Kidney epithelial cell (primary cell): ENCODE results near the gene RPTOR. TPM values are rescaled to one million over a fixed set of nuclear protein-coding genes. Genes with fewer than 3 reads are reported as not detected.

Source experiments
- DNase-seq: peaks from one replicate; pipeline ENCODE4 v3.0.0-alpha.2; 2010; ENCODE audit warnings: low read depth
- H3K27me3 ChIP-seq: 2 replicates; pipeline ENCODE4 v1.6.0; 2011; ENCODE audit warnings: low read length; ENCODE audit not compliant: control insufficient read depth, insufficient read depth
- H3K36me3 ChIP-seq: 2 replicates; pipeline ENCODE4 v1.5.1; 2011; ENCODE audit warnings: low read length; ENCODE audit not compliant: control insufficient read depth, insufficient read depth
- H3K4me3 ChIP-seq: 2 replicates; pipeline ENCODE4 v1.5.1; 2011; ENCODE audit warnings: low read depth, mild to moderate bottlenecking, control low read depth, low read length
- CTCF ChIP-seq: IDR thresholded peaks from 2 replicates; pipeline ENCODE4 v1.5.1; 2011; ENCODE audit warnings: mild to moderate bottlenecking, moderate library complexity, low read length, control low read depth, inconsistent platforms; ENCODE audit not compliant: insufficient read depth, poor library complexity, severe bottlenecking
- total RNA-seq: library from RNA; depleted of rRNA; stranded (reverse); fragments of >200 nt; gene quantifications from 2 replicates; pipeline ENCODE4 v1.2.3, GENCODE V29; 2015

The RPTOR gene
- total RNA-seq, 1 donor from 2014 or later, result 22.7 TPM

DNA sequence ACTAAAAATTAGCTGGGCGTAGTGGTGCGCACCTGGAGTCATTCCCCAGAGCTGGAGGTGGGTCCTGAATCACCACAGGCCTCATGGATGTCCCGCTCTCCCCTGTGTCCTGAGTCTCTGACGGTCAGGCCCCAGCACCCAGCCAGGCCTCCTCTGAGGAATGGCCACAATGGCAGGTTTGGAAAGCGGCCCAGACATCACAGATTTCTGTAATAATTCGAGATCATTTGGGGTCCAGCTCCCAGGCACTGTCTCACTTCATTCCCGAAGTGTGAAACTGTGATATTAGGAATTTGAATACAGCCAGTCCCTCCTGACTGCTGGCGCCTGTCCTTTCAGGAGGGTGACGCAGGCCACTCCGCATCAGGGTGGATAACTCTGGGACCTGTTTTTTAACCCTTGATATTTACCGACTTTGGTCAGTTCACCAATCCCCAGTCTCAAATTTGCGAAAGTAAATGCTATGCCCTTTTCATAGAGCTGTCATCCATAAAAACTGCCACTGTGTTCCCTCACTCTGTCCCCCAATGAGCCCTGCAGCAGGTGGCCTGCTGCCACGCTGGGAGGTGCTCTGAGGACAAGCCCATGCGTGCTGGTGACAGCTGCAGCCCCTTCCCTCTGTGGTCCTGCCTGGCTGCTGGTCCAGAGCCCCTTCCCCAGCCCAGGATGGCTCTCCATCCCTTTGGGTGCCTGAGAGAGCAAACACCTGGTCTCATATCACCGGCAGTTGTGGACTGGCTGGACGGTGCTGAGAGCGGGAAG lies 28.3 kb upstream of the RPTOR start:
- DNase-seq, result no peak
- no peak overlapping the region for H3K4me3 ChIP-seq
- peaks cover 15% of the 10 kb centered on the region for H3K27me3 ChIP-seq
- no peaks in the 10 kb centered on the region for H3K36me3 ChIP-seq
- TF ChIP-seq CTCF, result no peak

DNA sequence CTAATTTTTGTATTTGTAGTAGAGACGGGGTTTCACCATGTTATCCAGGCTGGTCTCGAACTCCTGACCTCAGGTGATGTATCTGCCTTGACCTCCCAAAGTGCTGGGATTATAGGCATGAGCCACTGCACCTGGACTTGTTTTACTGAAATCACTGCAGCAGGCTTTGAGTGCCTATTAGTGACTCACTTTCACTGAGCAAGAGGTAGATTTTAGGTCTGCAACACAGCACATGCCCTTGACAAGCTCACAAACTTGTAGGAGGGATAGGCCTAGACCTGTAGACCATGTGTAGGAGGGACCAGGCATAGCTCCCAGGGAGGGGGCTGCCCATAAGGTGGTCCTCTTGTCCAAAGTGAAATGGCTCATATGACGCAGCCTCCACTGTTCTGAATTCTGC lies 27.0 kb upstream of the RPTOR start:
- Histone ChIP-seq H3K36me3 (no peaks in the 10 kb centered on the region), H3K27me3 (peaks cover 15% of the 10 kb centered on the region), H3K4me3 (no peak overlapping the region)
- no peak for TF ChIP-seq CTCF
- no peak for DNase-seq

DNA sequence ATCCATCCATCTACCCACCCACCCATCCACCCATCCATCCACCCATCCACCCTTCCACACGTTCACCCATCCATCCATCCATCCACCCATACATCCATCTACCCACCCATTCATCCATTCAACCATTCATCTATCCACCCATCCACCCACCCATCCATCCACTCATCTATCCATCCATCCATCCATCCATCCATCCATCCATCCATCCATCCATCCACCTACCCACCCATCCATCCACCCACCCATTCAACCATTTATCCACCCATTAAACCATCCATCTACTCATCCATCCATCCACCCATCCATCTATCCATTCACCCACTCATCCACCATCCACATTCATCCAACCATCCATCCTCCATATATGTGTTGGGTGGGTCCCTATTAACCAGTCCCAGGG lies 26.2 kb upstream of the RPTOR start:
- DNase-seq, result no peak
- Histone ChIP-seq H3K4me3 (no peak overlapping the region), H3K36me3 (no peaks in the 10 kb centered on the region), H3K27me3 (peaks cover 15% of the 10 kb centered on the region)
- TF ChIP-seq CTCF, result no peak

DNA sequence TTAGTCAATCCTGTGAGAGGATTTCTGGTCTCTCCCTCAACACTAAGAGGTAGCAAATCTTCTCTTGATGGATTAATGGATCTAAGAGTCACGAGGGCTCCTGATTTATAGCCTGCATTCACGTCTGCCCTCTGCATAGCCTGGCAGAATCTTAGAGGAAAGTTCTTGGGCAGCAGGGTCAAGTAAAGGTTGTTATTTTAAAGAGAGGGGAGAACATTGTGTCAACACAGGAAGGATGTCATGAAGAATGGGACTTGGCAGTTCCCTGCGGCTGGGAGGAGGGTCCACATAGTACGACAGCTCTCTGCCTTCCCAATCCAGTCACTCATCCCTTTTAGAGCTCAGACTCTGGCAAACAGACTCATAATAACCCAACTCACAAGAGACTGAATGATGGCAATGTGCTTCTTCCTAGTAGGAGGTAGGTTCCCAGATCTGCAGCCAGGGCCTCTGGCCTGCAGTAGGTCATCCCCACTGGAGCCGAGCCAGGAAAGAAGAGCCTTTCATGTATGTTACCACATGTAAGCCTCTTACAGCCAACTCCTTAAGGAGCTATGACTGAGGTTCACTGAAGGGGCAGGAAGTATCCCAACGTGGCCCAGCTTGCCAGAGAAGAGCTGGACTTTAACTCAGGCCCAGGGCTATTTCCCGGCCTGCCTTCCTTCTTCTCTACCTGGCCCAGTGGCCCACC lies 25.4 kb upstream of the RPTOR start:
- Histone ChIP-seq H3K4me3 (no peak overlapping the region), H3K36me3 (no peaks in the 10 kb centered on the region), H3K27me3 (peaks cover 15% of the 10 kb centered on the region)
- no peak for TF ChIP-seq CTCF
- no peak for DNase-seq

GRCh38 chr17:80520810-80521455 lies 23.7 kb upstream of the RPTOR start:
- Histone ChIP-seq H3K4me3 (no peak overlapping the region), H3K36me3 (no peaks in the 10 kb centered on the region), H3K27me3 (peaks cover 13% of the 10 kb centered on the region)
- no peak for TF ChIP-seq CTCF
- no peak for DNase-seq
